OCI-LY1 (cell line): Measurements from ENCODE around the gene REST.

ENCODE experiments used
- EZH2 ChIP-seq: fragments of 200-600 bp; sonication (generic), shearing (Covaris generic); IDR thresholded peaks from 2 replicates; pipeline ENCODE4 v1.8.0; 2017; ENCODE audit warnings: borderline replicate concordance, mixed run types, mild to moderate bottlenecking, antibody characterized with exemption, low read length, moderate library complexity, mixed read lengths
- TF ChIP-seq, protein P1 (sequence below): fragments of 200-600 bp; sonication (generic), shearing (Covaris generic); IDR thresholded peaks from 2 replicates; pipeline ENCODE4 v1.5.1; 2017; ENCODE audit warnings: mild to moderate bottlenecking, antibody characterized with exemption, low read length, moderate library complexity, mixed read lengths

DNA sequence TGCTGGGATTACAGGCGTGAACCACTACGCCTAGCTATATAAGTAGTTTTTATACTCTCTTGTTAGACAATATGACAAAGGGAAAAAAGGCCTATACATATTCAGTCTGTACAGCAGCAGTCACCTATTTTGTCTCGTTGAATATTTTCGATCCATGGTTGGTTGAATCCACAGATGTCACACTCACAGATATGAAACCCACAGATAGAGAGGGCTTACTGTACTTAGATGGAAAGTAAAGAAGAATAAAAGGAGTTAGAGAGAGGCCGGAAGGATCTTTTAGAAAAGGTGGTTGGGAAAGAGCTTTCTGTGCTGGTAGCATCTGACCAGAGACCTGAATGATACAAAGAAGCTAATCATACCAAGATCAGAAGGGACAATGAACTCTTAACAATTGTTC, 47.9 kb upstream of the REST start:
- TF ChIP-seq, protein P1, sequence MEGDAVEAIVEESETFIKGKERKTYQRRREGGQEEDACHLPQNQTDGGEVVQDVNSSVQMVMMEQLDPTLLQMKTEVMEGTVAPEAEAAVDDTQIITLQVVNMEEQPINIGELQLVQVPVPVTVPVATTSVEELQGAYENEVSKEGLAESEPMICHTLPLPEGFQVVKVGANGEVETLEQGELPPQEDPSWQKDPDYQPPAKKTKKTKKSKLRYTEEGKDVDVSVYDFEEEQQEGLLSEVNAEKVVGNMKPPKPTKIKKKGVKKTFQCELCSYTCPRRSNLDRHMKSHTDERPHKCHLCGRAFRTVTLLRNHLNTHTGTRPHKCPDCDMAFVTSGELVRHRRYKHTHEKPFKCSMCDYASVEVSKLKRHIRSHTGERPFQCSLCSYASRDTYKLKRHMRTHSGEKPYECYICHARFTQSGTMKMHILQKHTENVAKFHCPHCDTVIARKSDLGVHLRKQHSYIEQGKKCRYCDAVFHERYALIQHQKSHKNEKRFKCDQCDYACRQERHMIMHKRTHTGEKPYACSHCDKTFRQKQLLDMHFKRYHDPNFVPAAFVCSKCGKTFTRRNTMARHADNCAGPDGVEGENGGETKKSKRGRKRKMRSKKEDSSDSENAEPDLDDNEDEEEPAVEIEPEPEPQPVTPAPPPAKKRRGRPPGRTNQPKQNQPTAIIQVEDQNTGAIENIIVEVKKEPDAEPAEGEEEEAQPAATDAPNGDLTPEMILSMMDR, result no peak
- no peak for TF ChIP-seq EZH2
